ENCODE data around the gene BTBD9.

DNA sequence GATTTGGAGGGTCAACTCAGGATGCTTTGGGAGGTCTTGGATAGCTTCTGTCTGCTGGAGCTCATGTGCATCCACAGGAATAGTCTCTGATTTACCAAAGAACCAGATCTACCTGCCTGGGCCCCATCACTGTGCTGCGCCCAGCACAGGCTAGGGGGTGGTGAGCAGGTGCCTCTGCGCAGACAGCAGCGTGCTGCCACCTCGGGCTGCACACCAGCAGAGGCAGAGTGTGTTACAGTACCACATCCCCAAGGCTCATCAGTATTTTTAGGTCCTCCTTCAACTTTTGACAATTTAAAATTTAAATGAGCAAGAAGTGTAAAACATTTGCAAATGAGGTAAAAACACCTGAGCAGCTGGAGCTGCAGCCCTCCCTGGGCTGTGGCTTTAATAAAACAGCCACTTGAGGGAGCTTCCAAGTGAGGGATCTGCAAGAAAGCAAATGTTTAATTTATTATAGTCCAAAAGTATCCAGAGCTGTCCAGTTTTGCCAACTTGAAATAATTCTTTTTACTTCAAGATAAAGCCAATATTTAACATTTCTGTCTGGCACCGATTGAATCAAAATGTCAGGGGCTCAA lies 495.3 kb downstream of the BTBD9 start:
- TF ChIP-seq, protein P1, sequence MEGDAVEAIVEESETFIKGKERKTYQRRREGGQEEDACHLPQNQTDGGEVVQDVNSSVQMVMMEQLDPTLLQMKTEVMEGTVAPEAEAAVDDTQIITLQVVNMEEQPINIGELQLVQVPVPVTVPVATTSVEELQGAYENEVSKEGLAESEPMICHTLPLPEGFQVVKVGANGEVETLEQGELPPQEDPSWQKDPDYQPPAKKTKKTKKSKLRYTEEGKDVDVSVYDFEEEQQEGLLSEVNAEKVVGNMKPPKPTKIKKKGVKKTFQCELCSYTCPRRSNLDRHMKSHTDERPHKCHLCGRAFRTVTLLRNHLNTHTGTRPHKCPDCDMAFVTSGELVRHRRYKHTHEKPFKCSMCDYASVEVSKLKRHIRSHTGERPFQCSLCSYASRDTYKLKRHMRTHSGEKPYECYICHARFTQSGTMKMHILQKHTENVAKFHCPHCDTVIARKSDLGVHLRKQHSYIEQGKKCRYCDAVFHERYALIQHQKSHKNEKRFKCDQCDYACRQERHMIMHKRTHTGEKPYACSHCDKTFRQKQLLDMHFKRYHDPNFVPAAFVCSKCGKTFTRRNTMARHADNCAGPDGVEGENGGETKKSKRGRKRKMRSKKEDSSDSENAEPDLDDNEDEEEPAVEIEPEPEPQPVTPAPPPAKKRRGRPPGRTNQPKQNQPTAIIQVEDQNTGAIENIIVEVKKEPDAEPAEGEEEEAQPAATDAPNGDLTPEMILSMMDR (IDR thresholded peaks at IDR 0.05 in 8 of 11, conservative IDR thresholded peaks at IDR 0.05 in 3 of 11): no peak
- TF ChIP-seq POLR2AphosphoS5 (IDR thresholded peaks at IDR 0.05): peak in 1 of 3 donors; percentile 31
